GM12878 (cell line): Measurements from ENCODE around the gene FMNL2. TPM values are rescaled to one million over a fixed set of nuclear protein-coding genes. Genes with fewer than 3 reads are reported as not detected.

Experiments used
- ATAC-seq: fragments of 200-7000 bp; cut with Tn5 transposase; 3 replicates; pipeline ENCODE4 v1.9.1; 2020; ENCODE audit warnings: mild to moderate bottlenecking, moderate library complexity
- BruUV-seq: library from RNA; stranded (reverse); fragments of 400-500 nt; replicated peaks from 2 replicates; lab custom pipeline; 2021; lab: Mats Ljungman, UMichigan
- CTCF ChIA-PET: fragments of 300-600 bp; sonication (Branson Sonifier 250); formaldehyde crosslinking; extraction: SDS; loops from one replicate; lab custom pipeline; 2021; ENCODE audit warnings: inconsistent platforms; lab: Yijun Ruan, JAX
- POLR2A ChIA-PET: fragments of 350-600 bp; formaldehyde crosslinking; extraction: SDS; loops from one replicate; lab custom pipeline; 2021; ENCODE audit warnings: inconsistent platforms; lab: Charles Lee
- RAD21 ChIA-PET: fragments of 300-600 bp; sonication (Branson Sonifier 250); formaldehyde crosslinking; loops from one replicate; lab custom pipeline; 2023; ENCODE audit warnings: antibody characterized with exemption; ENCODE audit not compliant: unreplicated experiment; lab: Charles Lee
- SMC1A ChIA-PET: fragments of 300-600 bp; sonication (Branson Sonifier 250); formaldehyde crosslinking; loops from one replicate; lab custom pipeline; 2023; ENCODE audit not compliant: unreplicated experiment, uncharacterized antibody; lab: Charles Lee
- DNase-seq: peaks from one replicate; pipeline ENCODE4 v3.0.0-alpha.2; 2011; ENCODE audit warnings: low read depth, low spot score
- FAIRE-seq: peaks from 3 replicates; lab custom pipeline; 2011; peaks lifted over from hg19 to GRCh38; lab: Jason Lieb, UNC
- H2AFZ ChIP-seq: 2 replicates; pipeline ENCODE4 v1.6.0; 2011; ENCODE audit warnings: low read depth, low read length, control low read depth; ENCODE audit not compliant: control insufficient read depth
- H3K27ac ChIP-seq: 2 replicates; pipeline ENCODE4 v1.5.1; 2011; ENCODE audit warnings: control low read depth; ENCODE audit not compliant: control insufficient read depth, insufficient read depth
- H3K27me3 ChIP-seq, 2 experiments: replicated peaks in 1 of 2; 2 replicates each; pipeline versions ENCODE4 v1.6.0 to v1.6.1; 2011; ENCODE audit warnings: low read length in 1 of 2; ENCODE audit not compliant: control insufficient read depth in 2 of 2, insufficient read depth in 2 of 2
- H3K36me3 ChIP-seq, 2 experiments: 2 replicates each; pipeline ENCODE4 v1.5.1; 2011; ENCODE audit warnings: low read length in 1 of 2; ENCODE audit not compliant: control insufficient read depth in 2 of 2, insufficient read depth in 2 of 2
- H3K4me1 ChIP-seq: 2 replicates; pipeline ENCODE4 v1.6.1; 2011; ENCODE audit warnings: mild to moderate bottlenecking, low read length, moderate library complexity, mixed read lengths; ENCODE audit not compliant: control insufficient read depth, insufficient read depth
- H3K4me2 ChIP-seq: 2 replicates; pipeline ENCODE4 v1.6.0; 2011; ENCODE audit warnings: control low read depth; ENCODE audit not compliant: control insufficient read depth, insufficient read depth
- H3K4me3 ChIP-seq: fragments of 200-600 bp; sonication (generic); 2 replicates; pipeline ENCODE4 v1.5.1; 2016
- H3K79me2 ChIP-seq: 2 replicates; pipeline ENCODE4 v1.6.0; 2011; ENCODE audit warnings: low read length; ENCODE audit not compliant: control insufficient read depth, insufficient read depth
- H3K9ac ChIP-seq: 2 replicates; pipeline ENCODE4 v1.8.0; 2011; ENCODE audit warnings: low read length, control low read depth, mixed read lengths; ENCODE audit not compliant: control insufficient read depth, insufficient read depth
- H3K9me3 ChIP-seq: replicated peaks from 3 replicates; pipeline ENCODE4 v1.5.1; 2011; ENCODE audit warnings: mild to moderate bottlenecking, low read length; ENCODE audit not compliant: control insufficient read depth, insufficient read depth
- H4K20me1 ChIP-seq: 2 replicates; pipeline ENCODE4 v1.6.0; 2011; ENCODE audit not compliant: control insufficient read depth, insufficient read depth
- BCL11A ChIP-seq: IDR thresholded peaks from 2 replicates; pipeline ENCODE4 v1.6.1; 2011; ENCODE audit warnings: low read depth, low read length
- CHD1 ChIP-seq: IDR thresholded peaks from 2 replicates; pipeline ENCODE4 v1.6.1; 2012; ENCODE audit warnings: low read depth, low read length, improper control_type of control experiment
- HDGF ChIP-seq: fragments of 450-650 bp; IDR thresholded peaks from 2 replicates; pipeline ENCODE4 v1.6.1; 2016; ENCODE audit warnings: antibody characterized with exemption
- IKZF2 ChIP-seq, 2 experiments: fragments of 450-650 bp; IDR thresholded peaks; 2 replicates each; pipeline ENCODE4 v1.6.1; 2017; ENCODE audit warnings: mild to moderate bottlenecking in 2 of 2, moderate library complexity in 2 of 2
- IRF5 ChIP-seq: fragments of 450-650 bp; IDR thresholded peaks from 2 replicates; pipeline ENCODE4 v1.6.1; 2017; ENCODE audit warnings: borderline replicate concordance
- NBN ChIP-seq: fragments of 450-650 bp; IDR thresholded peaks from 2 replicates; pipeline ENCODE4 v1.6.1; 2016
- NR2C1 ChIP-seq: fragments of 450-650 bp; IDR thresholded peaks from 2 replicates; pipeline ENCODE4 v1.6.1; 2017; ENCODE audit warnings: antibody characterized with exemption, mild to moderate bottlenecking, moderate library complexity
- POLR2AphosphoS2 ChIP-seq: IDR thresholded peaks from 2 replicates; pipeline ENCODE4 v1.6.1; 2011; ENCODE audit warnings: low read depth, mild to moderate bottlenecking, low read length, improper control_type of control experiment, moderate library complexity
- RCOR1 ChIP-seq: conservative IDR thresholded peaks from 2 replicates; pipeline ENCODE4 v1.6.1; 2012; ENCODE audit warnings: low read depth, low read length, improper control_type of control experiment
- SIN3A ChIP-seq: IDR thresholded peaks from 2 replicates; pipeline ENCODE4 v1.6.1; 2012; ENCODE audit warnings: low read depth, low read length, improper control_type of control experiment
- SP1 ChIP-seq: IDR thresholded peaks from one replicate; pipeline ENCODE4 v1.6.1; 2011; ENCODE audit warnings: low read depth, low read length
- ZNF384 ChIP-seq: IDR thresholded peaks from 2 replicates; pipeline ENCODE4 v1.6.1; 2012; ENCODE audit warnings: low read depth, mild to moderate bottlenecking, low read length, improper control_type of control experiment, borderline replicate concordance
- WGBS: methylation state at CpG from one replicate; pipeline ENCODE4 v1.1.6; 2016; ENCODE audit warnings: low lambda C conversion rate; ENCODE audit not compliant: insufficient replicate concordance, insufficient coverage; ENCODE audit errors: missing lambda C conversion rate; 5-methylcytosine and 5-hydroxymethylcytosine counted together
- in situ Hi-C: fragments of 300-500 bp; cut with MboI; formaldehyde crosslinking; loops from 9 replicates; pipeline ENCODE4 v1.14.3; 2018; ENCODE audit warnings: mixed read lengths
- intact Hi-C: fragments of 100-400 bp; cut with micrococcal nuclease; formaldehyde crosslinking; loops from one replicate; pipeline ENCODE4 v1.14.2; 2022; ENCODE audit not compliant: unreplicated experiment
- polyA plus RNA-seq, 11 experiments: library from polyadenylated mRNA; depleted of rRNA in 4 of 11; unstranded in 6 of 11; stranded (reverse) in 5 of 11; fragments of >200 nt; fragmentation: Nextera tagmentation in 4 of 11; fragmentation: Illumina TruSeq in 1 of 11; extraction: Ambion mirVana in 4 of 11; extraction: Trizol in 1 of 11; gene quantifications; 1 replicate in 1 of 11; 2 replicates in 10 of 11; pipeline versions ENCODE4 v1.2.1 to v1.2.3, GENCODE V29; 2011 to 2016; ENCODE audit warnings: inconsistent platforms in 2 of 11, missing spikeins in 2 of 11, low read depth in 1 of 11
- total RNA-seq, 4 experiments: library from RNA; depleted of rRNA in 3 of 4; stranded (reverse); fragments of >200 nt in 3 of 4; fragmentation: Illumina TruSeq in 1 of 4; extraction: Trizol in 1 of 4; gene quantifications; 2 replicates each; pipeline versions ENCODE4 v1.2.1 to v1.2.3, GENCODE V29; 2013 to 2021

FMNL2 gene
- total and polyA plus RNA-seq, 10 of the 15 experiments (the other 5 are each of a cell fraction or from before 2014, with no cell fraction given) = 0.13 to 9.9 (median 0.35) TPM

GRCh38 chr2:152326710-152327109, 8.3 kb upstream of the FMNL2 start:
- WGBS = 90% methylated on average over 3 of the region's 3 CpGs
- Histone ChIP-seq H3K4me2 (no peak overlapping the region), H3K4me3 (no peak overlapping the region), H2AFZ (no peak overlapping the region), H3K9ac (no peak overlapping the region), H3K4me1 (no peaks in the 10 kb centered on the region), H3K9me3 (no peaks in the 10 kb centered on the region), H3K27me3 (no peaks in the 10 kb centered on the region), H3K27ac (no peak overlapping the region), H3K79me2 (no peaks in the 10 kb centered on the region), H4K20me1 (no peaks in the 10 kb centered on the region), H3K36me3 (no peaks in the 10 kb centered on the region)
- ChIA-PET SMC1A (no interaction called here), CTCF (interaction anchor here (2.0 kb wide), 1 partner anchor 309 kb away, joined by 5 read pairs; no protein-coding TSS in a partner anchor), POLR2A (no interaction called here), RAD21 (no interaction called here)
- no peak for ATAC-seq
- in situ Hi-C loops (no loop called here), intact Hi-C loops (no loop called here)
- no peak for DNase-seq
- BruUV-seq = no TSS peak
- FAIRE-seq = no peak
- no peak for TF ChIP-seq NR2C1
- no peak for TF ChIP-seq CHD1
- no peak for TF ChIP-seq NBN
- no peak for TF ChIP-seq ZNF384
- no peak for TF ChIP-seq SIN3A
- TF ChIP-seq RCOR1 = no peak
- no peak for TF ChIP-seq POLR2AphosphoS2
- no peak for TF ChIP-seq HDGF
- TF ChIP-seq BCL11A = no peak
- TF ChIP-seq SP1 = no peak
- TF ChIP-seq IRF5 = no peak
- TF ChIP-seq IKZF2 (IDR thresholded peaks at IDR 0.05) = no peak
